Stimulated activated CD4-positive, alpha-beta T cell treated with anti-CD3 and anti-CD28 coated beads, Interleukin-15, amount 100 ng/mL, for 24 hours (primary cell): ENCODE results near the gene KBTBD7.
"Not testable (repeated sequence)": the region's sequence is repeated elsewhere in the genome, so short reads cannot be mapped to it uniquely, and the experiment has no call there.

Experiments
- DNase-seq: peaks from one replicate; pipeline ENCODE4 v3.0.0-alpha.2; 2020

KBTBD7 gene

DNA sequence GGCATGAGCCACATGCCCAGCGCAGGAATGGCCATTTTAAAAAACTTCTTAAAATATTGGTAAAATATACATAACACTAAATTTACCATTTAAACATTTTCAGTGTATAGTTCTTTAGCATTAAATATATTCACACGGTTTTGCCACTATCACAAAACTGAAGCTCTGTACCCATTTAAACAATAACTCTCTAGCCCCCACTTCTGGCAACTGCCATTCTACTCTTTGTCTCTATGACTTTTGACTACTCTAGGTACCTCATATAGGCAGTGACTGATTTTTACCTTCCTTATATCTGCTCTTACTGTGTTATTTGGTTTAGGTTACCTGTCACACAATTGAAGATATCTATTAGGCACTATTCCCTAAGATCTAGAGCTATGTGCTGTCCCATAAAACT, 2.3 kb upstream of the KBTBD7 start:
- DNase-seq, result no peak

DNA sequence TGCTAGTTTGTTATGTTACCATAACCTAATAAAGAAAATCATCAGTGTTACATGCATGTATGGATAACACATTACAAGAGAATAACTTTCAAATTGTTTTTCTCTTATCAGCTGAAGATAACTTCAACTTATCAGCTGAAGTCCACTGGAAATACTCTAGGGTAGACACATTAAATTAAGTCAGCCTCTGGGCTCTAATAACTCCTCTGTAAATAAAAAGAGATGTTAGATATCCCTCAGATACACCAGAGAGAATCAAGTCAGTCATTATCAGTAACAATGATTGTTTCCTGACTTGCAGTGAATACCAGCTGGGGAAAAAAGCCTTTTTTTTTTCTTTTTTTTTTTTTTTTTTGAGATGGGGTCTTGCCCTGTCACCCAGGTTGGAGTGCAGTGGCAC, 1.6 kb upstream of the KBTBD7 start:
- no peak for DNase-seq

DNA sequence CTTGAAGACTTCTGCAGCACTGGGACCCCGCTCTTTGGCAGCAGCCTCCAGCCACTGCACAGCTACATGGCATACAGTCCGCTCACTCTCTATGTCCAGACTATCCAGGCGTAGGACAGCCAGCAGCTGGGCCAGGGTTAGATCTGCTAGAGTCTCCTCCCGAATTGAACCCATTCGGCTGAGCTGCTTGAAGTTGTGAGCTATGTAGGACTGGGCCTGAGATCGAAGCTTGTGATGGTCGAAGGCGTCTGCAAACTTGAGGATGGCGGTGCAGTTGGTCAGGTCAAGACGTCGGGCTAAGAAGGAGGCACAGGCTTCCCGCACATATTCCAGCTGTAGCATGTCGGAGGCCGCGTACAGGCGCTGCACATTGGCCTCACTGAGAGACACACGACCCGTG, 900 bp downstream of the KBTBD7 start:
- DNase-seq, result no peak

DNA sequence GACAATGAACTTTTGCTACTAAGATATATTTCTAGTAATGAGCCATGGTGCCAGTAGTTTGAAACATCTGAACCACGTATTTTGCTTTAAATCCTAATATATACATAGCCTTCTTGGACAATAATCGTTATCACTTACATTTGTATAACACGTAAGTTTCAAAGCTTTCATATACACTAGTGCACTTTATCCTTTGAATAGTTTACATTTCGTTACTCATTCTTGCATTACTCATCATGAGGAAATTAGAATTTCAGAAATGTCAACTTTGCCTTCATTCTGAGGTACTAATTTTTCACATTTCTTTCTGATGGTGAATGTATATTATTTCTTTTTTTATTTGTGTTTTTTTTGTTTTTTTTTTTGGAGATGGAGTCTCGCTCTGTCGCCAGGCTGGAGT, 5.8 kb downstream of the KBTBD7 start:
- no peak for DNase-seq

DNA sequence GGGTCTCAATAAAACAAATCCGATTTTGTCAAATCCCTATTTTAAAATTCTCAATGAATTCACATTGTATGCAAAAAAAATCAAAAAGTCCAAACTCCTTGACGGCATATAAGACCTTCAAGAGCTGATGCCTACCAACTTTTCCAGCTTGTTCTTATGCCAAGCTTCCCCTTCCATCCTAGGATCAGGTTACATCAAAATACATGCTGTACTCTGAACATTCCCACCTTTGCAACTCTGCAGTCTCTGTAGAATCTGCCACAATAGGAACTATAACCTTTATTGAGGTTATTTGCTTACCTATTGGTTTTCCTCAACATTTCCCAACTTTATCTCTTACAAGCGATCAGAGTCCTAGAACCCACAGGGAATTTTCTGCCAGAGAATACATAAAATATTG, 7.9 kb downstream of the KBTBD7 start:
- DNase-seq, result no peak

DNA sequence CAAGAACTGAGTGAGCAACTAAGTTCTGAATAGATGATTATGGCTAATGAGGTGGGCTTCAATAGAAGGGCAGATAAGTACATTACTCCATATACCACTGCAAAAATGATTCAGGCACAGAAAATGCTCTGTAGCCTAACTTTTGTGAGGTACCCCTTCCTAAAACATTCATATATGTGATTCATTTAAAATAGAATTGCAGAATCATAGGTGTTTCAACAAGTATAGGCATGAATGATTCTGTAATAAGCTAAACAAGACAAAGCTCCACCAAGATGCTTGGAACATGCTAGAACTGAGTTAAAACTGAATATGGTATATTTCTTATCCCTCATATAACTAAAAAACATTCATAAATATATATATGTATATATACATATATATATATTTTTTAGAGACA, 12.1 kb downstream of the KBTBD7 start:
- no peak for DNase-seq

DNA sequence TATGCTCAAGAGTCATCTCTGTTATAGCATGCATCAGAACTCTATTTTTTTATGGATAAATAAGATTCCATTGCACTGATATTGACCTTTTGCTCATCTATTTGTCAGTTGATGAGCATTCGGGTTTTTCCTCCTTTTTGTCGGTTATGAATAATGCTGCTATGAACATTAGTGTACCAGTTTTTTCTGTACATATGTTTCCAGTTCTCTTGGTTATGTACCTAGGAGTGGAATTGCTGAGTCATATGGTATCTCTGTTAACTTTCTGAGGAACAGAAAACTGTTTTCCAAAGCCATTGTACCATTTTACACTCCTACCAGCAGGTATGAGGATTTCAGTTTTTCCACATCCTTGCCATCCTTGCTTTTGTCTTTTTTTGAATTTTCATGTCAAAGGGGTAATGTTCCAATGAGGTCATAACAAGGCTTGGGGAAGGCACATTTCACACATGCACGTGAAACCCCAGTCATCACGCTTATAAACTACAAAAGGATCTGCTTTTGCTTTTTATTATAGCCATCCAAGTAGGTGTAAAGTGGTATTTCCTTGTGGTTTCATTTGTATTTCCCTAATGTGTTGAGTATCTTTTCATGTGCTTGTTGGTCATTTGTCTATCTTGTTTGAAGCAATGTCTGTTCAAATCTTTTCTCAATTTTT, 14.6 kb downstream of the KBTBD7 start:
- no peak for DNase-seq

DNA sequence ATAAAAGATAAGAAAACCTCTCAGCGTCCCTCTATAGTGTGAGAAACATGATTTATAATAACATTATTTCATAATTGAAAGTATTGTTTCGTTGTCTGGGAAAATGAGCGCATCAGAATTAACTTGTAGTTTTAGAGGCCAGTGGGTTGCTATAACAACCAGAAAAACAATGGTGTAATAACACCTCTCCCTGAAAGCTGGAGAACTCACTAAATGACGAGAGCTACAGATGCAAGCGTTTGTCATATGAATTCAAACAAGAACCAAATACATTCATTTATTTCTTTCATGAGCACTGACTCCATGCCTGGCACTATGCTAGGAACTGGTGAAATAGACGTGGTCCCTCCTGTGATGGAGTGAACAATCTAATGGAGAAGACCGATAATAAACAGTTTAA, 16.3 kb downstream of the KBTBD7 start:
- no peak for DNase-seq

DNA sequence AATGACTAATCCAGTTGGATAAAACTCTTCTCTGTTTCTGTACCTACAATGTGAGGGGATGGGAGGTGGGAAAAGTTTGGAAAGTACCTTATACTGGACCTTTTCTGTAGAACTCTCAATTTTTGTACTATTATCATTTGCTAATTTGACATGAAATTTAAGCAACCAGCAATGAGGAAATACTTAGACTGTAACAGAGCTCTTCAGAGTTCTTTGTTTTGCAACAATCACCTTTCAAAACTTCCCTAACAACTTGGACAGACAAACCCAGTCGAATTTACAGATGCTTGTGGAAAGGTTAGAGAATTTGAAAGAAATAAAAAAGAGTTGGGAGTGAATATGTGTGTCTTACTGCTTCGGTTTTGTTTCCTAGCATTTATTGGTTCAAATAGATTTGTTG, 16.8 kb downstream of the KBTBD7 start:
- no peak for DNase-seq

DNA sequence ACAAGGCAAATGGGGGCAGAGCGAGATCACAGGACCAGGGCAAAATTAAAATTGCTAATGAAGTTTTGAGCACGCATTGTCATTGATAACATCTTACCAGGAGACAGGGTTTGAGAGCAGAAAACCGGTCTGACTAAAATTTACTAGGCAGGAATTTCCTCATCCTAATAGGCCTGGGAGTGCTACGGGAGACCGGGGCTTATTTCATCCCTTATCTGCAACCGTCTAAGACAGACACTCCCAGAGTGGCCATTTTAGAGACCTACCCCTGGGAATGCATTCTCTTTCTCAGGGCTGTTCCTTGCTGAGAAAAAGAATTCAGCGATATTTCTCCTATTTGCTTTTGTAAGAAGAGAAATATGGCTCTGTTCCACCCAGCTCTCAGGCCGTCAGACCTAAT, 18.8 kb downstream of the KBTBD7 start:
- DNase-seq, result not testable (repeated sequence)

DNA sequence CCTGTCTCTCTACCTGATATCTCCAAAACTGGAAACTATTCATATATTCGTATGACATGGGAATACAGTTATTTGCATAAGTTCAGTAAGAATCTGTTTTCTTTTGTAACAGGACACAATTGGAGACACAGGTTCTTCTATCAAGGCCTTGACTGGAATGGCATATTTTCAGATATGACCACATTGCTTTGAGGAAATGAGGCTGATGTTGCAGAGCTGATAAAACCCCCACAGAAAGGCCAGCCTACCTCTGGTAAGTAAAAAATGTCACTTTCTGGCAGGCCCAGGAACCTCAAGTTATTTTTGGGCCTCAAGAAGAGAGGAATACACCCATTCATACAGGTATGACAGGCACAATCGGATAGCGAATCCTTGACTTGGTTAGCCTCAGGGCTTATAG, 32.2 kb downstream of the KBTBD7 start:
- DNase-seq, result no peak

DNA sequence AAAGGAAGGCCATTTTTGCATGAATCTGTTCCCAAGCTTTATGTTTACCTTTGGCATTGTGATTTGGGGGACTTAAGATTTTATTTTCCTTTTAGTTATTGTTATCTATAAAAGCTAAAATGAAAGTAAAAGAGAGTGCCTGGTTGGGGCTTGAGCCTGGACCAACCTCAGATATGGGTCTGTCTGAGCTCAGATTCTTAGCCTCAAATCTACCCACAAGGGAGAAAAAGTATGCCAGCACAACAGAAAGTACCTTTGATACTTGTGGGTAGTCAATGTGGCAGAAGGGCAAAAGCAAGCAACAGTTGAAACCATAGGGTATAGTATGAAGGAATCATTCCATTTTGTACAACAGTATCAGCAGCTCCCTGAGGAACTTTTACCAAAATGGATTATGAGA, 35.2 kb downstream of the KBTBD7 start:
- DNase-seq, result no peak

DNA sequence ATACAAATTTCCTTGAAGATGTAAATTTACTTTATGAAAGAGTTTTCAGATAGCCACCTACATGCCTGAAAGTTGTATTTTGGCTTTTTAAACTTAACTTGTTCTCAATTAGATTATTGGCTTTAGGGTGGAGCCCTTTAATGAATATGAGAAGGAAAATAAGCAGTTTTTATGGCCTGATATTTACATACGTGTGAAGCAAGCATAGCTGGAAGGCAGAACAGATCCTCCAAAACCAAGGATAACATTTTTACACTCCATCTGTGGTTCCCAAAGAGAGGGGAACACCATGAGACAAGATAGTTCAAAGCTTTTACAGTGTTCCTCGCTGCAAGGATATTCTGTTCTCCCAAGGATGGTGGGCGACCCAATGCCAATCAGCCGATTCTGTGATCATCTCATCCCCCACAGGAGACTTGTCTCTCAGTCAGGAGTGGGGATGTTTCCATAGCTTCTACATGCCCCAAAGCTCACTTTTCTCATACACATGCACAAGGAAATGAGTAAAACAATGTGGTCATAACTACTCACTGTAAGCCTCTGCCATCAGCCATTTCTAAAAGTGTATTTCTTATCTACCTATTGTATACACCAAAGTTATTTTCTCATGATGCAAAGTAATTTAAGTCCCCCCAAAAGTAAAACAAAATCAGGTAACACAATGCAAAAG, 37.2 kb downstream of the KBTBD7 start:
- no peak for DNase-seq

DNA sequence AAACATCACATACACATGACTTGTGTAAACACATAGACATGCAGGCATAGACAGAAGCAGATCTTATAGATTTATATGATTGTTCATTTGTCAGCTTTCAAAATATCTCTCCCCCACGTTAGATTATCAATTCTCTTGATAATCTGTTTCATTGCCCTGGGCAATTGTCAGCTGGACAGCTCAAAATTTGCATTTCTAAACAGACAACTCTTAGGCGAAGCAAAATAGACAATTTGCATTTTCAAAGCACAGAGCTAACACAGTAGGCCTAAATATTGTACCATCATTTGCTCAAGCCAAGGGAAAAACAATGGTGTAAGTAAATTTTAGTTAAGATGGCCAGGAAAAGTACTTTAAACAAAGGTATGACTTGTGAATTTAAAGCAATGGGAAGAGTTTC, 37.7 kb downstream of the KBTBD7 start:
- no peak for DNase-seq

DNA sequence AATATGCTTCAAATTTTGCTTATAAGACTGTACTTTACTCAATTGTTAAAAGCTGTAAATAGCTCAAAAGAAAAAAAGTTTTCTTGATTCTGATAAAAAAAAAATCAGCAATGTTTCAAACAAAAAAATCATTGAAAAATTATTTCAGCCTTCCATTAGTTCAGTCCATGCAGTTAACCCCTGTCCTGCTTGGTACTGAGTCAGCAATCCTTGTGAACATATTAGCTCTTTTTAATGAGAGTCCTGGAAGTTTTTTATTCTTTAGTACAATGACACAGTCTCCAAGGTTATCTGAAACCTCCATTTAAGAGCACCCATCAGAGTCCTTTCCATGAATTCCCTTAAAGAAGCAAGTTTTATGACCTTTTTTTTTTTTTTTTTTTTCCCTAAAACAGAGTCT, 40.3 kb downstream of the KBTBD7 start:
- DNase-seq, result no peak

DNA sequence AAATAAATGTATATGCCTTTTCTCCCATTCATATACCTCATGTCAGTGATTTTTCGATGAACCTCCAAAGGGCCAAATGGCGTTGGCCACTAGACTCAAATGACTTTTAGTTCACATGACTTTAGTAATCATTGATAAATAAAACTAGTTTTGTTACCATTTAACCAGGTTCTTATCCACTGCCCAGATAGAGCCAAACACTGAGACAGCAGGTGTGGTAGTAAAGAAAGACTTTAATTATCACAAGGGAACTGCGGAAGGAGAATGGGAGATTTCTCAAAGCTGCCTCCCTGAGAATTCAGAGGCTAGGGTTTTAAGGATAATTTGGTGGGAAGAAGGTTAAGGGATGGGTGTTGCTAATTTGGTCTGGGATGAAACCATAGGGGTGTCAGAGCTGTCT, 42.4 kb downstream of the KBTBD7 start:
- no peak for DNase-seq

DNA sequence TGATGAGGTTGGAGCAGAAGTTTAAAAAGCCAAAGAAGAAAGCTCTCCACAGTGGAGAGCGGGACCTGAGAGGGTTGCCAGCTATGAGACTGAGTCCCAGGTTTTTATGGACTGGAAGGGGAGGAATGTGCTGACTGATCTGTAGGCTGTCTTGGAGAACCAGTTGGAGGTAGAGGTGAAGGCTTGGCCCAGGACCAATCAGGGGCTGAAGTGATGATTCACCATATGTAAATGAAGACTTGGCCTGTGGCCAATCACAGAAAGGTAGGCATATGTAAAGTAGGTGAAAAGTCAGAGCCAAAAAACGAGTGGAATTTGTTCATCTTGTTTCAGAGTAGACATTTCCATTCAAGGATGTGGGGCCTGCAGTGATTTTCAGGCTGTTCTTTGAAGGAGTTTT, 44.3 kb downstream of the KBTBD7 start:
- DNase-seq, result no peak

DNA sequence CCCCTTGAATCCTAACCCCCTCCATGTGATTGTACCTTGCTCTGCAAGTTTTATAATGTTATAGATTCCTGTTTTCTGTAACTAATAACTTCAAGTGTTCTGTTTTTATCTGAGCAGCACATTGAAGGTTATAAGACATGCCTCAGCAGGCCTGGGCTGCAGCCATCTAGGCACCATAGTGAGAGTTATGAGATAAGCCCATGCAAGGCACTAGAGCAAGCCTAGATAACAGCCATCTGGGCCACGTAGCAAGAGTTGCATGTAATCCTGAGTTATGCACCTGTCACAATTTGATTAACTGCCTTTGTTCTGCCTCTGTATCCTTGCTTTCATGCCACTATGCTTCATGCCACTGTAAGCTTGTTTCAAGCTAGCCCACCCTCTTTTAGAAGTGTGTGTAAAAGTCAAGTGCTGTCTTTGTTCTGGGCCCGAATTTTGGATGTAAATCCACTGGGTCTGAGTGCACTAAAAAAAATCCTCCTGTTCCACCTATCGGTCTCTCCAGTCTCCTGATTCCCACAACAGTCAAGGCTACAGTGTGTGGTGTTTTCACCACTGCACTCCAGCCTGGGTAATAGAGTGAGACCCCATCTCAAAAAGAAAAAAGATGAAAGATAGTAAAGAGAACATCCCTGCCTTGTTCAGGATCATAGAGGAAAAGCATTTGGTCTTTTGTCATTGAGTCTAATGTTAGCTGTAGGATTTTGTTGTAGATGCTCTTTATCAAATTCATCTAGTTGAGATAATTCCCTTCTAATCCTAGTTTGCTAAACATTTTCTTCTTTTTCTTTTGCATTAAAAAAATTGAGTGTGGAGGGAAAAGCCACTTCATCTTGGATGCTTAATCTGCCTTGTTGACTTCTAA, 45.7 kb downstream of the KBTBD7 start:
- no peak for DNase-seq

DNA sequence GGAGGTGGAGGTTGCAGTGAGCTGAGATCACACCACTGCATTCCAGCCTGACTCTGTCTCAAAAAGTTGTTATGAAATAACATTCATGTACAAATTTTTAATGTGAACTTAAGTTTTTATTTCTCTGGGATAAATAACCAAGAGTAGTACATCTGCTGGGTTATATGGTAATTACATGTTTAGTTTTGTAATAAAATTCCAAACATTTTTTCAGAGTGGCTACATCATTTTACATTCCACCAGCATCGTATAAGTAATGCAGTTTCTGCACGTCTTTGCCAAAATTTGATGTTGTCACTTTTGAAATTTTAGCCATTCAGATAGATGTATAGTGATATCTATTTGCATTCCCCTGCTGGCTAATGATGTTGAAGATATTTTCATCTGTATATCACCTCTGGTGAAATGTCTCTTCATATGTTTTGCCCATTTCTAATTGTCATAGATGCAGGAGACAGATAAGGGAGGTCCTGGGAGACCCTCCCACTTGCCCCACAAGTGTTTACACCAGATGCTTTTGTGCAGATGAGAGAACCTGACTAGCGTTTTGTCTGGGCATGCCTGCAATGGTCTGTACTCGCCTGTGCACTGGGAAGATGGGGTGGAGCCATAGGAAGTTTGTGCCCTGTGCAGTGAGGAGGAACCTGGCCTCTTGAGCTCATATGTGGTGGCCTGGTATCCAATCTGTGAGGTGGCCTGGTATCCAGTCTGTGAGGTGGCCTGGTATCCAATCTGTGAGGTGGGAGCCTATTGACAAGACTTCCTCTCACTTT, 49.0 kb downstream of the KBTBD7 start:
- no peak for DNase-seq

DNA sequence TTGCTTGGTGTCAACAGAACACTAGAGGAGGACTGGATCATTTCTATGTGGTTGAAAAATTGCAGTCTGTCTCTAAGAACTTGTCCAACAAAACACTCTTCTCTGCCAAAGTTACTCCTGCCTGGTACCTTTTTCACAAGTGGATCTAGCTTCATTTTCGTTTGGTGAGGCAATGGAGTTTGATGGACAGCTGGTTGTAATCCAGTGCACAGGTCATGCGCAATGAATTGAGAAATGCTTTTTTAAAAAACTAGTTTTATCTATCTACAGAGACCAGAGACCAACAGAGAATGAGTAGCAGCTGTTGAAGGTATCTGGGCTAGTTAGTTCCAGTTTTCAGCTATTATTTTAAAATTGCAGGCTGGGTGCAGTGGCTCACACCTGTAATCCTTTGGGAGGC, 49.8 kb downstream of the KBTBD7 start:
- DNase-seq, result no peak
